ENCODE results near the gene FGFR2.

- TF ChIP-seq POLR2A (IDR thresholded peaks at IDR 0.05) = no peak
- no peak for TF ChIP-seq CTCF (IDR thresholded peaks at IDR 0.05)
Observed at GRCh38 chr10:121579656-121580055, 18.6 kb downstream of the FGFR2 start.
